Fibroblast of skin of abdomen (primary cell): ENCODE results near the gene PCDHGA1.

Source experiments
- DNase-seq: peaks from one replicate; pipeline ENCODE4 v3.0.0-alpha.2; 2013

Gene PCDHGA1

DNA sequence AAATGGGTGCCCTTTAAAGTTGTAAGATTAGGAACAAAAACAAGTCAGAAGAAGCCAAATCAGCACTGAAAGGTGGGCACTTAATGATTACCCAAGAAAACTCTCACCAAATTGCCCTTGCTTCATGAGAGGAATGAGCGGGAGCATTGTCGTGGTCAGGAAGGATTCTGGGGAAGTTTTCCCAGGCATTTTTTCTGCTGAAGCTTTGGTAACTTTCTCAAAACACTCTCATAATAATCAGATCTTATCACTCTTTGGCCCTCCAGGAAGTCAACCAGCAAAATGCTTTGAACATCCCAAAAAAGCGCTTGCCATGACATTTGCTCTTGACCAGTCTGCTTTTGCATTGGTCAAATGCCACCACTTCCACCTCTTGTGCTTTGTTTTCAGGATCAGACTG lies 135.0 kb downstream of the PCDHGA1 start:
- peak; percentile 45 for DNase-seq

GRCh38 chr5:141475625-141476131 lies 145.4 kb downstream of the PCDHGA1 start, which contains the start of gene PCDHGC3:
TSS of gene PCDHGC3 (plus strand) at chr5:141475966. CDS start at chr5:141476117, 151 bp downstream.
- DNase-seq, result peak; percentile 97

GRCh38 chr5:141476132-141476911 lies 146.0 kb downstream of the PCDHGA1 start:
- peak; percentile 79 for DNase-seq

DNA sequence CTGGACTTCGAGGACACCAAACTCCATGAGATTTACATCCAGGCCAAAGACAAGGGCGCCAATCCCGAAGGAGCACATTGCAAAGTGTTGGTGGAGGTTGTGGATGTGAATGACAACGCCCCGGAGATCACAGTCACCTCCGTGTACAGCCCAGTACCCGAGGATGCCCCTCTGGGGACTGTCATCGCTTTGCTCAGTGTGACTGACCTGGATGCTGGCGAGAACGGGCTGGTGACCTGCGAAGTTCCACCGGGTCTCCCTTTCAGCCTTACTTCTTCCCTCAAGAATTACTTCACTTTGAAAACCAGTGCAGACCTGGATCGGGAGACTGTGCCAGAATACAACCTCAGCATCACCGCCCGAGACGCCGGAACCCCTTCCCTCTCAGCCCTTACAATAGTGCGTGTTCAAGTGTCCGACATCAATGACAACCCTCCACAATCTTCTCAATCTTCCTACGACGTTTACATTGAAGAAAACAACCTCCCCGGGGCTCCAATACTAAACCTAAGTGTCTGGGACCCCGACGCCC lies 146.8 kb downstream of the PCDHGA1 start:
- DNase-seq, result no peak

DNA sequence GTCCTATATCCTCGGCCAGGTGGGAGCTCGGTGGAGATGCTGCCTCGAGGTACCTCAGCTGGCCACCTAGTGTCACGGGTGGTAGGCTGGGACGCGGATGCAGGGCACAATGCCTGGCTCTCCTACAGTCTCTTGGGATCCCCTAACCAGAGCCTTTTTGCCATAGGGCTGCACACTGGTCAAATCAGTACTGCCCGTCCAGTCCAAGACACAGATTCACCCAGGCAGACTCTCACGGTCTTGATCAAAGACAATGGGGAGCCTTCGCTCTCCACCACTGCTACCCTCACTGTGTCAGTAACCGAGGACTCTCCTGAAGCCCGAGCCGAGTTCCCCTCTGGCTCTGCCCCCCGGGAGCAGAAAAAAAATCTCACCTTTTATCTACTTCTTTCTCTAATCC lies 147.5 kb downstream of the PCDHGA1 start:
- peak; percentile 11 for DNase-seq

GRCh38 chr5:141478321-141478945 lies 148.1 kb downstream of the PCDHGA1 start:
- DNase-seq, result peak; percentile 65

DNA sequence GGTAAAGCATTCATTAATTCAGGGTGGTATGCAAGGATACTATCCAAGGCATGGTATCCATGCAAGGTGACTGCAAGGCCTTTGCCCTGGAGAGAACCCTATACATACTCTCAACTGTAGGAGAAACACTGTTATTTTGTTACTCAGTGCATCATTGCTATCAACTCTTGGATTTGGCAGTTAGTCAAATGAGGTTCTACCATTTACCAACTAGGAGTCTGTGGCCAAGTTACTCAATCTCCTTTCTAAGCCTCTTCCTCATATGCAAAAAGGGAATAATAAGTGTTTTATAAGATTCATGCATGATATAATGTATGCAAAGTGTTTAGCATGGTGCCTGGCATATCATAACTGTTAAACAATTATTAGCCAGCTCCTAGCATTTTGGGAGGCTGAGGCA lies 149.5 kb downstream of the PCDHGA1 start:
- peak; percentile 29 for DNase-seq

DNA sequence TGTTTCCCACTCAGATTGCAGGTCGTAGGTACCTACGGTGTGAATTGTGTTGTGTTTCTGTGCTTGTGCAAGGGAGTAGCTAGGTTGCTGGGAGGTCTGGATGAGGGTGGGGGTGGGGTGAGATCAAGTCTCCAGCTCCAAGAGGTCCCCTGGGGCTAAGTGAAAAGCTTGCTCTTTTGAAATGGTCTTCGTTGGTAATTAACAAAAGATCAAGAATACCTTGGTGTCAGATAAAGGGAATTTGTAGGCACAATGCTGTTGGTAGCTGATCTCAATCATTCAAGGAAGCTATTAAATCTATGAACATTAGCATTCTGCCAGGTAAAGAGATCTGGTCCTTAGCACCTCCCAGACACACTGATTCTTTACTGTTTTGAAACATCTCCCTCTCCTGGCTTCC lies 153.6 kb downstream of the PCDHGA1 start:
- DNase-seq, result no peak

DNA sequence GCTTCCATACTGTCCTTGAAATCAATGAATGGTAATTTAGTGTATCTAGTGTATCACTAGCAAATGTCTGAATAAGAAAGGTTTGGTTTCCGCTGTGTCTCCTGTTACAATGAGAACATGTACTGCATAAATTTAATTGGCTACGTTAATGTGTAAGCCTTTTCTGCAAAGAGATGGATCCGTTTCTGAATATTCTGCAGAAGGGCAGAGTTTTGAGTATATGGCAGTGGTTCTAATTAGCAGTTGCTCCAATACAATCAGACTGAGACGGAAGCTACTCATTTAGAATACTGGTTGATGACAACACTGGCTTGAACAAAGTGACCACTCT lies 154.0 kb downstream of the PCDHGA1 start:
- peak; percentile 15 for DNase-seq

DNA sequence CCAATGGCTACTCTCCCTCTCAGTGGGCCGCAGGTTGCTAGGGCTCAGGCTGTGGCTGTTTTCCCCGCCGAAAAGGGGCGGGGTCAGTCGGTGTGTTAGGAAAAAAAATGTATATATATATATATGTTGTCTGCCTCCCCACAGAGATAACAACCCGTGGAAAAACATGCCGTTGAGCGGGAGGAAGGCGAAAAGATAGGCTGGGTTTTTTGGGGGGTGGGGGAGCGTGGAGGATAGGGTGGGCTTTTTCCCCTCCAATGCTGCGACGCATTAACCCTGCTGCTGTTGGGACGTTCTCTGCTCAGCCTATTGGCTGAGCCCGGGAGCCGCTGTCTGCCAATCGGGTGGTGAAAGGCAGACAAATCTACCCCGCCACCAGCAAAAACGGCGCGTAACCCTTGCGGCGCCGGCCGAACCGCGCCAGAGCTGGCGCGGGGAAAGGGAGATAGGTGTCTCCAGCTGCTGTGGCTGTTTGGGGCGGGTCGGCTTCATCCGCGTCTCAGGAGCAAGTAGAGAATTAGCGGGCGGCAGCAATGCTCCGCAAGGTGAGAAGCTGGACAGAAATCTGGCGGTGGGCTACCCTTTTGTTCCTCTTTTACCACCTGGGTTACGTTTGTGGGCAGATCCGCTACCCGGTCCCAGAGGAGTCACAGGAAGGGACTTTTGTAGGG lies 154.5 kb downstream of the PCDHGA1 start, which contains the start of gene PCDHGC4:
PCDHGC4 (plus strand) TSS at position 390 of the 671 bp plus-strand sequence; CDS start at position 534, 144 bp downstream.
- DNase-seq, result peak; percentile 33

DNA sequence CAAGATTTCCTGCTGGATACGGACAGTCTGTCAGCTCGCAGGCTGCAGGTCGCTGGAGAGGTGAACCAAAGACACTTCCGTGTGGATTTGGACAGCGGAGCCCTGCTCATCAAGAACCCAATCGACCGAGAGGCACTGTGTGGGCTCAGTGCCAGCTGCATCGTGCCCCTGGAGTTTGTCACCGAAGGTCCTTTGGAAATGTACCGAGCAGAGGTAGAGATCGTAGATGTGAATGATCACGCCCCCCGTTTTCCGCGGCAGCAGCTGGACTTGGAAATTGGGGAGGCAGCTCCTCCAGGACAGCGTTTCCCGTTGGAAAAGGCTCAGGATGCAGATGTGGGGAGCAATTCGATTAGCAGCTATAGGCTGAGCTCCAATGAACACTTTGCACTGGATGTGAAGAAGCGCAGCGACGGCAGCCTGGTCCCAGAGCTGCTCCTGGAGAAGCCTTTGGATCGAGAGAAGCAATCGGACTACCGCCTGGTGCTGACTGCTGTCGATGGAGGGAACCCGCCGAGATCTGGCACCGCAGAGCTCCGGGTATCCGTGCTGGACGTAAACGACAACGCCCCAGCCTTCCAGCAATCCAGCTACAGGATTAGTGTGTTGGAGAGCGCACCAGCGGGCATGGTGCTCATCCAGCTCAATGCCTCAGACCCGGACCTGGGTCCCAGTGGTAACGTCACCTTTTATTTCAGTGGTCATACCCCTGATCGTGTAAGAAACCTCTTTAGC lies 155.2 kb downstream of the PCDHGA1 start:
- no peak for DNase-seq

- no peak for DNase-seq
These were observed 155.8 kb downstream of the PCDHGA1 start for GRCh38 chr5:141486091-141486490.

DNA sequence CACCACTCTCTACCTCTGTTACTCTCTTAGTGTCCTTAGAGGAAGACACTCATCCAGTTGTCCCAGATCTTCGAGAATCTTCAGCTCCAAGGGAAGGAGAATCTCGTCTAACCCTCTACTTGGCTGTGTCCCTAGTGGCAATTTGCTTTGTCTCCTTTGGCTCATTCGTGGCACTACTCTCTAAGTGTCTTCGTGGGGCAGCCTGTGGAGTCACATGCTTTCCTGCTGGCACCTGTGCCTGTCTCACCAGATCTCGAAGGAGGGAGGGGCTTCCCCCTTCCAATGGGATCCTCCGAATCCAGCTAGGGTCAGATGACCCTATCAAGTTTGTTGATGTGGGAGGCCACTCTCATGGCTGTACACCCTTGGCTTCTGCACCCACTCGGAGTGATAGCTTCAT lies 156.8 kb downstream of the PCDHGA1 start:
- DNase-seq, result no peak

DNA sequence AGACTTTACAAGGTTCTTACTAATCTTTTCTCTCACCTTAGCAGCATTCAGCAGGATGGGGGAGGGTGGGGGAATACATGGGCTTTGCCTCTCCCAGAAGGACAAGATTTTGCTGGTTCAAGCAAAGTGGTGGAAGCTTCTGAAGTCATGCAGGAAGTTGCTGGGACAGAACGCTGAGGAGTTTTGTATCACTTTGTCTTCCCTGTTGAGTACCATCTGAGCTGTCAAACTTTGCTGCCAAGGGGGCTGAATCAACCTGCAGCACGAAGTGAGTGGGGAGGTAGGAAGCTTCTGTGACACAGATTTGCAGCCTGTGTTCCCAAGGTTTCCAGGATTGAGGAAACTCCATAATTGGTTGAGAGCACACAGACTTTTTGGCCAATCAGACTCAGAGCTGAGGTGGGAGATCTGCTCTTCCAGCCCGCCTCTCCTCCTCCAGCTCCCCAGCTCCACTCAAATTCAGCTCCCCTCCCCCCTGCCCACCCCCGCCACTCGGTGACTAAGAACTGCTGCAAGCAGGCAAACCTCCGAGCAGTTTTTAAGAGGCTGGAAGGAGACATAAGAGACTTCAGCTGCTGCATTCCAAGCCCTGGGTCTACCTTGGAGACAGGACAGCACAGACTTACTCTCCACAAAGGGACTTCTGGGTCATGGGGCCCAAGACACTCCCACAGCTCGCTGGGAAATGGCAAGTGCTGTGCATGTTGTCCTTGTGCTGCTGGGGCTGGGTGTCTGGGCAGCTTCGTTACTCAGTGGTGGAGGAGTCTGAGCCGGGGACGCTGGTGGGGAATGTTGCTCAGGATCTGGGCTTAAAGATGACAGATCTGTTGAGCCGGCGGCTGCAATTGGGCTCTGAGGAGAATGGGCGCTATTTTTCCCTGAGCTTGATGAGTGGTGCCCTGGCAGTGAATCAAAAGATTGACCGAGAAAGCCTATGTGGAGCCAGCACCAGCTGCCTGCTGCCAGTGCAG lies 158.6 kb downstream of the PCDHGA1 start, which contains the start of gene PCDHGC5:
PCDHGC5 (plus strand) TSS at position 491 of the 971 bp plus-strand sequence; CDS start at position 651, 160 bp downstream.
- peak; percentile 89 for DNase-seq

GRCh38 chr5:141489841-141490240 lies 159.5 kb downstream of the PCDHGA1 start:
- DNase-seq, result no peak

GRCh38 chr5:141490271-141490670 lies 160.0 kb downstream of the PCDHGA1 start:
- DNase-seq, result no peak

- DNase-seq, result no peak
These were observed 160.5 kb downstream of the PCDHGA1 start for GRCh38 chr5:141490771-141491170.

DNA sequence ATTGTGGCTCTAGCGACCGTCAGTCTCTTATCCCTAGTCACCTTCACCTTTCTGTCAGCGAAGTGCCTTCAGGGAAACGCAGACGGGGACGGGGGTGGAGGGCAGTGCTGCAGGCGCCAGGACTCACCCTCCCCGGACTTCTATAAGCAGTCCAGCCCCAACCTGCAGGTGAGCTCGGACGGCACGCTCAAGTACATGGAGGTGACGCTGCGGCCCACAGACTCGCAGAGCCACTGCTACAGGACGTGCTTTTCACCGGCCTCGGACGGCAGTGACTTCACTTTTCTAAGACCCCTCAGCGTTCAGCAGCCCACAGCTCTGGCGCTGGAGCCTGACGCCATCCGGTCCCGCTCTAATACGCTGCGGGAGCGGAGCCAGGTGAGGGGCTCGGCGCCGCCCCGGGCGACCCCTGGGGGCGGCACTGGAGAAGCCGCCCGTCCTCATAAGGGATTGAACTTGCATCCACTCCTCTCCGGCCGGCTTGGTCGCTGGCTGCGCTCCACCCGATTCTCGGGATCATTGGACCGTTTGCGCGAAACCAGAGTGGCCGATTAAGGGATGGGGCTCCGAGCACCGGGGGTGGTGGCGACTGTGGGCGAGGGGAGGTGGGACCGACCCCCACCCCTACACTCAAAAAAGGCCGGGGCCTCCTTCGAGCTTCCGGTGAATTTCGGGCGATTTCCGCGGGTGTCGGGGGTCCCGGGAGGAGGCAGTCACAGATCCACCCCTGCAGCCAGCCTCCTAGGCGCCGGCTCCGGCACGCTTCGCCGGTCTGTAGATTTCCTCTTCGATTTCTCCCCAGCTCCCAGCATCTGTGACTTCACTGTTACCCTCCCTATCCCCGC lies 161.2 kb downstream of the PCDHGA1 start:
- DNase-seq, result no peak

DNA sequence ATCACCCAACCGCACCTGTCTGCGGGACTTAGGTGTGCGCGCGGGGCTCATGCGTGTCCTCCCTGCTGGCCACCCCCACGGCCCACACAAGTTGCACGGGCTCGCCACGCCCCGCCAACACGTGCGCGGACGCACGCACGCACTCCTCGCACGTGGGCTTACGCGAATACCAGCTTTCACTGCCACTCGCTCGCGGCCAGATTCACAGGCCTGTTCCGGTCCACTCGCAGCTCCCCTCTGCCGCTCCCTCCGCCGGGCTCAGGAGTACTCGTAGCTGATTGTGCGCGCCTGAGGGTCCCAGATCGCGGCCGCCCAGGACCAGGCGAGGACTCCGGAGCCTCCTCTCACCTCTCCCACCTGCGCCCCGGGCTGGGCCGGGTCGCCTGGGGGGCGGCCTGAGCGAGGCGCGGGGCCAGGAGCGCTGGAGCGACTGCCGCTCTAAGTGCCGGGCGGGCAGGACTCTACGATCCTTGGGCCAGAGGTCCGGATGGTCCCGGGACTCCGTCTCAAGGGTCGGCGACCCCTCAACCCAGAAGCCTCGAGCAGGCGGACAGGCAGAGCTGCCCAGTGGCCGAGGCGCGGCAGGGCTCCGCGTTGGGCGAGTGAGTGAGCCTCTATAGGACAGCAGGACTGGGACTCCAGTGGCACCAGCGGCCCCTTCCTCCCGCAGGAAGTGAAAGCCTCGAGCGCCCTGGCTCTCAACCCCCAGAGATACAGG lies 162.0 kb downstream of the PCDHGA1 start:
- no peak for DNase-seq
